Vagina (tissue), 2 donors: ENCODE results near the gene RCAN2. TPM values are rescaled to one million over a fixed set of nuclear protein-coding genes. Genes with fewer than 3 reads are reported as not detected.

Experiments
- DNase-seq, 2 donors: peaks; one replicate each; pipeline ENCODE4 v3.0.0-alpha.2; 2017; ENCODE audit errors: extremely low spot score in 2 of 2
- H3K27ac ChIP-seq: fragments of 200-600 bp; sonication (generic); one replicate; pipeline ENCODE4 v1.5.1; 2019
- H3K27me3 ChIP-seq: fragments of 200-600 bp; sonication (generic); one replicate; pipeline ENCODE4 v1.5.1; 2019
- H3K36me3 ChIP-seq, 2 donors: fragments of 200-600 bp; sonication (generic); one replicate each; pipeline ENCODE4 v1.5.1; 2017 to 2019
- H3K4me1 ChIP-seq: fragments of 200-600 bp; sonication (generic); one replicate; pipeline ENCODE4 v1.5.1; 2019
- H3K4me3 ChIP-seq, 2 donors: fragments of 200-600 bp; sonication (generic); 1 replicate in 1 of 2; 2 replicates in 1 of 2; pipeline ENCODE4 v1.5.1; 2016 to 2019
- H3K9me3 ChIP-seq: fragments of 200-600 bp; sonication (generic); one replicate; pipeline ENCODE4 v1.5.1; 2019
- POLR2A ChIP-seq, 2 donors: fragments of 450-650 bp; IDR thresholded peaks; one replicate each; pipeline ENCODE4 v1.6.1; 2017; ENCODE audit warnings: antibody characterized with exemption in 2 of 2, mild to moderate bottlenecking in 2 of 2, moderate library complexity in 2 of 2
- POLR2AphosphoS5 ChIP-seq, 2 donors: sonication (generic); formaldehyde crosslinking; IDR thresholded peaks; one replicate each; pipeline ENCODE4 v1.9.0; 2017; ENCODE audit warnings: antibody characterized with exemption in 2 of 2, mild to moderate bottlenecking in 2 of 2, low read depth in 1 of 2; ENCODE audit not compliant: insufficient read depth in 1 of 2
- intact Hi-C: fragments of 100-400 bp; cut with DNase I; formaldehyde crosslinking; loops from one replicate; pipeline ENCODE4 v1.15.1; 2023
- total RNA-seq: library from RNA; depleted of rRNA; stranded (reverse); fragments of >200 nt; gene quantifications from one replicate; pipeline ENCODE4 v1.2.3, GENCODE V29; 2016
- TF ChIP-seq, protein P1 (sequence below), 3 experiments: fragments of 450-650 bp in 2 of 3; fragments of 200-600 bp in 1 of 3; sonication (generic) in 1 of 3; IDR thresholded peaks; one replicate each; pipeline ENCODE4 v1.5.1; 2017 to 2019; ENCODE audit warnings: antibody characterized with exemption in 3 of 3, mild to moderate bottlenecking in 2 of 3, moderate library complexity in 2 of 3

The RCAN2 gene
- total RNA-seq, 1 donor from 2014 or later, result 20.9 TPM

DNA sequence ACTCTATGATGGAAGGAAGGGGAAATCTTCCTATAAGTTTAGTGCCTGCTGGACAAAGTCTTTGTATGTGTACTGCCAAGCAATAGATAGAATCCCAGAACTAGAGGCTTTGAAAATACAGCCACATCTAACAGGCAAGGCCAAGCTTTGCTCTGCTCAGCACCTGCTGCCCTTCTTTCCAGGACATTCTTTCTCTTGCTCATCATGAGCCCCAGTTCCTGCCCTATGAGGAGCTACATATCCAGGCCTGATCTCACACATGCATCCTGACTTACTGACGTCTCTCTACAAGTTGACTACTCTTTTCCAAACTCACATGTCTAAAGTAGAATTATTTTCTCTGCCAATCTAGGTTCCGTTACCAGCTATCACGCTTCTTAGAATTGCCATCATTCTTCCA is 256.0 kb downstream of the RCAN2 start:
- Histone ChIP-seq H3K27me3 (no peaks in the 10 kb centered on the region), H3K36me3 (no peaks in the 10 kb centered on the region), H3K4me3 (no peak overlapping the region), H3K27ac (no peak overlapping the region), H3K4me1 (no peaks in the 10 kb centered on the region), H3K9me3 (no peaks in the 10 kb centered on the region)
- intact Hi-C loops, result loop anchor here (5.0 kb wide), 1 partner anchor 827 kb away; no protein-coding TSS in a partner anchor
- DNase-seq, result no peak
- TF ChIP-seq, protein P1, sequence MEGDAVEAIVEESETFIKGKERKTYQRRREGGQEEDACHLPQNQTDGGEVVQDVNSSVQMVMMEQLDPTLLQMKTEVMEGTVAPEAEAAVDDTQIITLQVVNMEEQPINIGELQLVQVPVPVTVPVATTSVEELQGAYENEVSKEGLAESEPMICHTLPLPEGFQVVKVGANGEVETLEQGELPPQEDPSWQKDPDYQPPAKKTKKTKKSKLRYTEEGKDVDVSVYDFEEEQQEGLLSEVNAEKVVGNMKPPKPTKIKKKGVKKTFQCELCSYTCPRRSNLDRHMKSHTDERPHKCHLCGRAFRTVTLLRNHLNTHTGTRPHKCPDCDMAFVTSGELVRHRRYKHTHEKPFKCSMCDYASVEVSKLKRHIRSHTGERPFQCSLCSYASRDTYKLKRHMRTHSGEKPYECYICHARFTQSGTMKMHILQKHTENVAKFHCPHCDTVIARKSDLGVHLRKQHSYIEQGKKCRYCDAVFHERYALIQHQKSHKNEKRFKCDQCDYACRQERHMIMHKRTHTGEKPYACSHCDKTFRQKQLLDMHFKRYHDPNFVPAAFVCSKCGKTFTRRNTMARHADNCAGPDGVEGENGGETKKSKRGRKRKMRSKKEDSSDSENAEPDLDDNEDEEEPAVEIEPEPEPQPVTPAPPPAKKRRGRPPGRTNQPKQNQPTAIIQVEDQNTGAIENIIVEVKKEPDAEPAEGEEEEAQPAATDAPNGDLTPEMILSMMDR (IDR thresholded peaks at IDR 0.05), result no peak
- no peak for TF ChIP-seq POLR2A (IDR thresholded peaks at IDR 0.05)
- TF ChIP-seq POLR2AphosphoS5 (IDR thresholded peaks at IDR 0.05; ENCODE audit: insufficient read depth in 1 of 2, low read depth in 1 of 2), result no peak

DNA sequence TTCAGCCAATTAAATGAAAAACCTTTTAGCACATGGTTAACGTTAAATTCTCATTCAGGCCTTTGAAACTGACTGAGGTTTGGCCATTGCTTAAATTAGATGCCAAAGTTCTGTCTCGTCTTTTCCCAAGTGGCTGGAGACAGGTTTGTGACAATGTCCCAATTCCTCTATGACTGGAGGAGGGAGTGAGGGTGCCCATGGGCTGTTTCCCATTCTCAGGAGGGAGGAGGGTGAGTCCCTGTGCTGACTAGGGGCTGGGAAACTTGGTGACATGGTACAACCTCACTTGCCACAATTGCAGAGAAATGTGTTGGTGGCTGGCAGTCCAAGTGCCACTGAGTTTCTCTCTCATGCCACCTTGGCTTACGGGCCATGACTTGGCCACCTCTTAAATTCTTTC is 256.5 kb downstream of the RCAN2 start:
- TF ChIP-seq POLR2AphosphoS5 (IDR thresholded peaks at IDR 0.05; ENCODE audit: insufficient read depth in 1 of 2, low read depth in 1 of 2), result no peak
- TF ChIP-seq, protein P1 (IDR thresholded peaks at IDR 0.05), result no peak
- TF ChIP-seq POLR2A (IDR thresholded peaks at IDR 0.05), result no peak
- Histone ChIP-seq H3K9me3 (no peaks in the 10 kb centered on the region), H3K36me3 (no peaks in the 10 kb centered on the region), H3K4me1 (no peaks in the 10 kb centered on the region), H3K27me3 (no peaks in the 10 kb centered on the region), H3K27ac (peak overlapping the region; percentile 14), H3K4me3 (no peak overlapping the region)
- intact Hi-C loops, result loop anchor here (5.0 kb wide), 1 partner anchor 828 kb away; no protein-coding TSS in a partner anchor
- no peak for DNase-seq

DNA sequence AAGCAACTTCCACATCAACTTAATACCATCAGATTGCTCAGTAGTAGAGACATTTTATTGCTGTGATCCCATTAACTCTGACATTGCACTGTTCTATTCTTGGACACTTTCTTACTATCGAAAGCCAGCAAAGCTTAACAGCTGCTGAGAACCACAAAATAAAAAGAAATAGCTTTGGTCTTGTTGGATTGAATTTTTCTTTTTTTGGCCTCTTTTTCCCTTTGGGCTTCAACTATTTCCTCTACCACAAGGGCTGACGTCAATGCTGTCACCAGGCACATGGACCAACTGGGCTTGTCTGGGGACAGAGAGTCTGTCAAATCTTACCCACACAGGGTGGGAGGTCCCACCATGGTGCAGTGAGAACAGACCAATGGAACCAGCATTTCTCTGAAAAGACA is 257.1 kb downstream of the RCAN2 start:
- DNase-seq, result no peak
- H3K27me3 ChIP-seq, result no peaks in the 10 kb centered on the region
- intact Hi-C loops, result no loop called here
- no peaks in the 10 kb centered on the region for H3K4me1 ChIP-seq
- no peak overlapping the region for H3K4me3 ChIP-seq
- H3K9me3 ChIP-seq, result no peaks in the 10 kb centered on the region
- H3K36me3 ChIP-seq, result no peaks in the 10 kb centered on the region
- TF ChIP-seq, protein P1 (IDR thresholded peaks at IDR 0.05), result no peak
- TF ChIP-seq POLR2A (IDR thresholded peaks at IDR 0.05) (no peak), POLR2AphosphoS5 (IDR thresholded peaks at IDR 0.05; ENCODE audit: insufficient read depth in 1 of 2, low read depth in 1 of 2) (no peak)
- H3K27ac ChIP-seq, result peak overlapping the region; percentile 14

DNA sequence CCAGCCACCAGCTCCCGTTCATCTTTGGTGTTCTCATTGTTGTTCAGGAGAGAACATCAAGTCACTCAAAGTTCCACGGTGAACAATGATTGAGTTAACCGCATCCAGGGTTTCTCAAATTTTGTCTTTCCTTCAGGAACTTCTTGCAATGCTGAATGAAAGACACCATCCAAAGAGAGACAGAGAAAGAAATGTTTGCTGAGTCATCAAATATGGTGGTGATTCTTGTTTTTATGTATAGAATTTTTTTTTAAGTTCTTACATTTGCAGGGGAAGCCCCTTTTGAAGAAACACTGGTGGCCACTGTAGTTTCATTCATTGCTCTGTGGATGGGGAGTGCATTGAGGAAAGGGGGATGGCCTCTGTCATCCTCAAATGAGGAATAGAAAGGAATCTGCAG is 258.1 kb downstream of the RCAN2 start:
- intact Hi-C loops, result no loop called here
- TF ChIP-seq, protein P1 (IDR thresholded peaks at IDR 0.05), result no peak
- TF ChIP-seq POLR2A (IDR thresholded peaks at IDR 0.05), result no peak

DNA sequence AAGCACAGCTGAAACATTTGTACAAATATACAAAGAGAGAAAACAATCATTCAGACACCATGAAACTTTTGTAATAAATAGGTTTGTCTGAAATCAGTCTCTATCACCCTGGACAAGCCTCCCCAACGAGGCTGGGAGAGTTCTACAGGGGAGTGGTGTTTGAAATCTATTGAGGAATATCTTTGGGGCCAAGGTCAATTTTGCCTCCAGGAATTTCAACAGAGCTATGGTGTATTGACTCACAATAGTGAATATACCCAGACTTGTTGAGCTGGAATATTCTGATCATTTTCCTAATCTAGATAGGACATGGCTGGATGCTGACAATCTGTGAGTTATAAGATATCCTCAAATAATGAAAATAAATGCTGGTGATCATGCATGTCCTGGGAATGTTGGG is 269.0 kb downstream of the RCAN2 start:
- H3K9me3 ChIP-seq, result no peaks in the 10 kb centered on the region
- TF ChIP-seq POLR2AphosphoS5 (IDR thresholded peaks at IDR 0.05; ENCODE audit: insufficient read depth in 1 of 2, low read depth in 1 of 2) (no peak), POLR2A (IDR thresholded peaks at IDR 0.05) (no peak)
- TF ChIP-seq, protein P1 (IDR thresholded peaks at IDR 0.05), result no peak
- intact Hi-C loops, result loop anchor here (5.0 to 10.0 kb wide), 3 partner anchors 127 to 403 kb away; no protein-coding TSS in a partner anchor

More for the DNA sequence above, 258.1 kb downstream of the RCAN2 start:
- DNase-seq, result no peak
- Histone ChIP-seq H3K27me3 (no peaks in the 10 kb centered on the region), H3K9me3 (no peaks in the 10 kb centered on the region), H3K27ac (no peak overlapping the region), H3K36me3 (no peaks in the 10 kb centered on the region), H3K4me3 (no peak overlapping the region), H3K4me1 (no peaks in the 10 kb centered on the region)

More for the DNA sequence above, 269.0 kb downstream of the RCAN2 start:
- Histone ChIP-seq H3K4me3 (no peak overlapping the region), H3K27ac (no peak overlapping the region), H3K4me1 (no peaks in the 10 kb centered on the region), H3K27me3 (no peaks in the 10 kb centered on the region), H3K36me3 (no peaks in the 10 kb centered on the region)
- no peak for DNase-seq
